Mucosa of descending colon (tissue), 3 donors: Measurements from ENCODE around the gene SPTBN4. TPM values are rescaled to one million over a fixed set of nuclear protein-coding genes. Genes with fewer than 3 reads are reported as not detected.

Experiments used
- ATAC-seq: fragments of 200-7000 bp; cut with Tn5 transposase; one replicate; pipeline ENCODE4 v1.9.1; 2020; ENCODE audit warnings: mild to moderate bottlenecking, moderate library complexity
- DNase-seq, 3 donors: peaks; one replicate each; pipeline ENCODE4 v3.0.0-alpha.2; 2020
- H3K36me3 ChIP-seq: fragments of 200-600 bp; one replicate; pipeline ENCODE4 v1.8.0; 2021; ENCODE audit warnings: low read depth, mild to moderate bottlenecking
- H3K4me1 ChIP-seq: fragments of 200-600 bp; one replicate; pipeline ENCODE4 v1.8.0; 2021; ENCODE audit warnings: low read depth, mild to moderate bottlenecking
- H3K4me3 ChIP-seq: fragments of 200-600 bp; one replicate; pipeline ENCODE4 v1.8.0; 2021; ENCODE audit warnings: mild to moderate bottlenecking
- H3K9me3 ChIP-seq: fragments of 200-600 bp; one replicate; pipeline ENCODE4 v1.8.0; 2021; ENCODE audit warnings: mild to moderate bottlenecking
- intact Hi-C, 2 donors: fragments of 100-400 bp; cut with DNase I in 1 of 2; cut with micrococcal nuclease in 1 of 2; formaldehyde crosslinking; loops; one replicate each; pipeline versions ENCODE4 v1.11.0 to v1.11.1; 2022; cut with DNase I, micrococcal nuclease
- total RNA-seq, 3 donors: library from RNA; stranded (reverse); fragmentation: NEBNext Ultra II Directional in 2 of 3; extraction: Animal tissue kit (Norgen Biotek cat#: 25700) in 2 of 3; gene quantifications; one replicate each; pipeline versions ENCODE4 v1.2.1 to v1.2.4, GENCODE V29; 2021 to 2023
- TF ChIP-seq, protein P1 (sequence below): fragments of 200-600 bp; IDR thresholded peaks from one replicate; pipeline ENCODE4 v1.8.0; 2022; ENCODE audit warnings: antibody characterized with exemption, mild to moderate bottlenecking
- donor health status: DM: no; HTN: no; CAD: no; lungs with moderate emphysema.
- donor health status: DM: no; HTN: no; CAD: no.
- donor health status: DM: no; HTN: yes; CAD: no.

SPTBN4 gene
- total RNA-seq, 3 donors from 2014 or later: 0.29 to 4.1 (median 0.82) TPM

DNA sequence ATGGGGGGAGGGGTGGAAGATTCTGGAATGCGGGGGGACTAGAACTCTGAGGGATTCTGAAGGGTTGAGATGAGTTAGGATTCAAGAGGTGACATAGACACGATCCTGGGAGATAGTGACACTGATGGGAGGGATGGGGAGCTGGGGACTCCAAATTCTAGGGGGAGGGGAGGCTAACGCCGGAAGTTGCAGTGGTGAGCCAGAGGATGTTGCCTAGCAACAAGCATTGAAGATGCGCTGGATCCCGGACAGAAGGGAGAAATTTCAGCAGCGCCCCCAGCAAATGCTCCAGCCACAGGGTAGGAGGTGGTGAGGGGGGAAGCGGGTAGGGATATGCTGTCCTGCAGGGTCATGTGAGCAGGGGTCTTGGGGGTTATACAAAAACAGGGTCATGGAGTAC, 127.5 kb downstream of the SPTBN4 start:
- Histone ChIP-seq H3K9me3 (no peaks in the 10 kb centered on the region), H3K4me1 (peaks cover 17% of the 10 kb centered on the region), H3K4me3 (no peak overlapping the region), H3K36me3 (no peaks in the 10 kb centered on the region)
- TF ChIP-seq, protein P1, sequence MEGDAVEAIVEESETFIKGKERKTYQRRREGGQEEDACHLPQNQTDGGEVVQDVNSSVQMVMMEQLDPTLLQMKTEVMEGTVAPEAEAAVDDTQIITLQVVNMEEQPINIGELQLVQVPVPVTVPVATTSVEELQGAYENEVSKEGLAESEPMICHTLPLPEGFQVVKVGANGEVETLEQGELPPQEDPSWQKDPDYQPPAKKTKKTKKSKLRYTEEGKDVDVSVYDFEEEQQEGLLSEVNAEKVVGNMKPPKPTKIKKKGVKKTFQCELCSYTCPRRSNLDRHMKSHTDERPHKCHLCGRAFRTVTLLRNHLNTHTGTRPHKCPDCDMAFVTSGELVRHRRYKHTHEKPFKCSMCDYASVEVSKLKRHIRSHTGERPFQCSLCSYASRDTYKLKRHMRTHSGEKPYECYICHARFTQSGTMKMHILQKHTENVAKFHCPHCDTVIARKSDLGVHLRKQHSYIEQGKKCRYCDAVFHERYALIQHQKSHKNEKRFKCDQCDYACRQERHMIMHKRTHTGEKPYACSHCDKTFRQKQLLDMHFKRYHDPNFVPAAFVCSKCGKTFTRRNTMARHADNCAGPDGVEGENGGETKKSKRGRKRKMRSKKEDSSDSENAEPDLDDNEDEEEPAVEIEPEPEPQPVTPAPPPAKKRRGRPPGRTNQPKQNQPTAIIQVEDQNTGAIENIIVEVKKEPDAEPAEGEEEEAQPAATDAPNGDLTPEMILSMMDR: no peak
- no peak for DNase-seq
- intact Hi-C loops: loop anchor here in 1 of 2 donors (10.0 kb wide), 1 partner anchor 49 kb away; no protein-coding TSS in a partner anchor
- no peak for ATAC-seq

DNA sequence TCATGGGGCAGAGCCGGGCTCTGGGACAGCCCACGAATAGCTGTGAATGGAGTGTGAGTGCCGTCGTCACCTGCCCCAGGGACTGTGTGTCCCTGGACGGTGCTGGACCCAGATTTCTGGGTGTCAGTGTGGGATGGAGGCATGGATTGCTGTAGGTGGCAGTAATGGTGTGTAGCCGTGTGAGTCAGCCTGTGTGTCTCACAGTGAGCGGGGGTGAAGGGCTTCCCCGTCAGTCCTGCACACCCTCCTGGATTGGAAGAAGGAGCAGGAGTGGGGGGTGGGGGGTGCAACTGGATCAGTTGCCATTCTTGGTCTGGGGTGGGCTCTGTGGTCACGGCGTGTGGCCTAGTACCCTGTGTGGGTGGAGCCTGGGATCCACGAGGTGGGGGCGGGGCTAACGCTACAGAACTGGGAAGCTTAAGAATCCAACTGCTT, 127.9 kb downstream of the SPTBN4 start:
- intact Hi-C loops: loop anchor here in 1 of 2 donors (10.0 kb wide), 1 partner anchor 50 kb away; no protein-coding TSS in a partner anchor
- ATAC-seq (no peak), DNase-seq (no peak)
- Histone ChIP-seq H3K4me3 (no peak overlapping the region), H3K9me3 (no peaks in the 10 kb centered on the region), H3K36me3 (no peaks in the 10 kb centered on the region), H3K4me1 (peaks cover 17% of the 10 kb centered on the region)
- TF ChIP-seq, protein P1: no peak

DNA sequence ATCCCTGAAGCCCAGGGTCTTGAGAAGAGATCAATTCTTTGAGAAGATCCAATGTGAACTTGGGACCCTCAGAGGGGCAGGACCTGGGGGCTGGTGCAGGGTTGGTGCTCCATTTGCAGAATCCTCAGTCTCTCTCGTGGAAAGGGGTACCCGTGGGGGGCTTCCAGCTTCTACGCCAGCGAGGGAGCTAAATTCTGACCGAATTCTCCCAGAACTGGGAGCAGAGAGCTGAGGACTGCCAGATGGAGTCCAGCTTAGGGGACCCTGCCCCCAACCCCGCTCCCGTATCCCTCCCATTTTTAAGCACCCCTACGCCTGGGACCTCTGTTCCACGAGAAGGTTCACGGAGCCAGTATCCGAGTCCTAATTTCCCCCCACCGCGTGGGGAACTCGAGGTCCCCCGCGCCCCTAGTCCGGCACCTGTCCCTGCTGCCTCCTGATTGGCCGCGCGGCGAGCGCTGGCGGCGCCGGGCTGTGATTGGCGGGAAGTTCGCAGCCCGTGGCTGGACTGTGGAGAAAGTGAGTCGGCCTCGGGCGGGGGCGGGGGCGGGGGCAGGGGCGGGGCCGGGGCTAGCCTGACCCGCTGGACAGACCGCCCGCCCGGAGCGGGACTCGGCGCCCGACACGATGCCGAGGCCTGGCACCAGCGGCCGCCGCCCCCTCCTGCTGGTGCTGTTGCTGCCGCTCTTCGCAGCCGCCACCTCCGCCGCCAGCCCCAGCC, 130.0 kb downstream of the SPTBN4 start:
- DNase-seq: peak; percentile 29 to 61 (median 60)
- peaks cover 28% of the 10 kb centered on the region for H3K4me1 ChIP-seq
- TF ChIP-seq, protein P1: no peak

DNA sequence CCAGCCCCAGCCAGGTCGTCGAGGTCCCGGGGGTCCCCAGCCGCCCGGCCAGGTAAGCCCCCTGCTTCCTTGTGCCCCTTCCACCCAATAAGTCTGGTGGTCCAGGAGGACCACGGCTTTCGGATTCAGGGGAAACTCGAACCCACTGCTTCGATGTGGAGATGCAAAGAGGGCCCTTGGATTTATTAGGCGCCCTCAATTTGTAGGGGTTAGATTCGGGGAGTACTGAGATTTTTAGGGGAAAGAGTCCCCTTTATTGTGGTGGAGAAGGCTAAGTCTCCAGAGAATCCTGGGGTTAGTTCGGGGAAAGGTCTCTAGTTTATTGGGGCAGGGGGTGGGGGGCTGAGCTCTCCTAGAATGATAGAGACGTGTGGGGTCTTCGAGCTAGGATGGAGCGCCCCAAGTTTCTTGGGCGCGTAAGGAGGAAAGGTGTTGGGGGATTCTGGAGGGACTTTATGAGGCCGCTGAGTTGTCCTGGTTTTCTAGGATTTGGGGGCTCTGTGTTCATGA, 130.6 kb downstream of the SPTBN4 start:
- H3K4me1 ChIP-seq: peaks cover 32% of the 10 kb centered on the region
- TF ChIP-seq, protein P1: no peak
- DNase-seq (no peak), ATAC-seq (no peak)
- no peaks in the 10 kb centered on the region for H3K9me3 ChIP-seq
- no peaks in the 10 kb centered on the region for H3K36me3 ChIP-seq
- no peak overlapping the region for H3K4me3 ChIP-seq
- intact Hi-C loops: loop anchor here in 1 of 2 donors (10.0 kb wide), 1 partner anchor 53 kb away; no protein-coding TSS in a partner anchor

More for the DNA sequence above, 130.0 kb downstream of the SPTBN4 start:
- Histone ChIP-seq H3K4me3 (no peak overlapping the region), H3K36me3 (no peaks in the 10 kb centered on the region), H3K9me3 (no peaks in the 10 kb centered on the region)
- peak; percentile 27 for ATAC-seq
- intact Hi-C loops: loop anchor here in 1 of 2 donors (10.0 kb wide), 1 partner anchor 52 kb away; no protein-coding TSS in a partner anchor

DNA sequence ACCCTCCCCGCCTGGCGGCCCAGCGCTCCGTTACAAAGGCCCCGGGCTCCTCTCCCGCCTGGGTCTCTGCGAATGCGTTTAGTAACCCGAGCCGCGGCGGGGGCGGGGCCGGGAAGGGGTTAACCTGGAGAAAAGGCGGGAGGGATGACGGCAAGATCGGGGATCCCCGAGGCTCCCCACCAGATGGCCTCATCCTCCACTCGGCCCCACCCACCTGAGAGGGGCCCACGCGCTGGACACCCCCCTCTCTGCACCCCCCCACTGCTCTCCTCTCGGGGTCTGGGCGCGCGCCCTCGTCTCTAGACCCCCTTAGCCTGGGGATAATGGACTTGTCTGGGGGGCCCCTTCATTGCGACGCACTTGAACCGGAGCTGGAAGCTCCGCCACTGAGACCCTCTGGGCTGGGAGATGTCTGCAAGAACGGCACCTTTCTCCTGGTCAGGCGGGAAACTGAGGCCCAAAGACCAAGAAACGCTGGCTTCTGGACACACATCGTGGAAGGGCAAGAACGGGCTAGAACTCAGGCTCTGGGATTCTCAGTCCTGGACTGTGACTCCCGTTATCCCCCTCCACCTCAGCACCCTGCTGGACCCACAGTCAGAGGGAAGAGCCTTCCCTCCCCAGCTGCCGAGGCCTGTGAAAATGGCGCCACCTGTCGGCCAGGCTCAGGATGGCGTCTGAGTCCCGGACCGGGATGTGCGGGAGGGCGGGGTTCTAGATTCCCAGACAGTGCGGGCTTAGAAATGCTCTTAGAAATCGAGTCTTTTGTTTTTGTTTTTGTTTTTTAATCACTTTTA, 131.5 kb downstream of the SPTBN4 start:
- intact Hi-C loops: loop anchor here in 1 of 2 donors (10.0 kb wide), 1 partner anchor 54 kb away; no protein-coding TSS in a partner anchor
- H3K4me3 ChIP-seq: no peak overlapping the region

More for the DNA sequence above, 131.5 kb downstream of the SPTBN4 start:
- TF ChIP-seq, protein P1: peak; percentile 98
- ATAC-seq (peak; percentile 77), DNase-seq (peak; percentile 86 to 95 (median 95))
- Histone ChIP-seq H3K4me1 (peaks cover 42% of the 10 kb centered on the region), H3K36me3 (no peaks in the 10 kb centered on the region), H3K9me3 (no peaks in the 10 kb centered on the region)
